ENCODE data around the gene PTCD1.

The PTCD1 gene

GRCh38 chr7:99438573-99439480 is at the start of gene PTCD1, which contains the start of gene CPSF4:
TSS of gene PTCD1 (minus strand) at chr7:99438798. CDS start at chr7:99435242, 3,556 bp downstream.
TSS of gene CPSF4 (plus strand) at chr7:99438943. CDS start at chr7:99439083, 140 bp downstream.
- peak; percentile 82 to 90 (median 89) for DNase-seq (ENCODE audit: low read depth in 4 of 4, low spot score in 1 of 4)

DNA sequence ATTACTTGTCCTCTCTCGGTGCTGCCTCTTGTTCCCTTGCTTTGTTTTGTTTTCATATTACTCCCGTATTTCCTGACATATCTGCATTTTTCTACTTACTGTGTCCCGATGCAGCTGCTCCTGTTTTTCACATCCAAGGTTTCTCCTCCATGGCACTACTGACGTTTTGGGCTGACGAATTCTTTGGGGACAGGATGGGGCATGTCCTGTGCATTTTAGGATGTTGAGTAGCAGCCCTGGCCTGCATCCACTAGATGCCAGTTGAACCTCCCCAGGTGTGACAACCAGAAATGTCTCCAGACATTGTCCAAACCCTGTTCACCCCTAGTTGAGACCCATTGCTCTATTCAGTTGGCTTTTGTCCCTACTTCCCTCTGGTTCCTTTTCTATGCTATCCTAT is 46.5 kb upstream of the PTCD1 start:
- DNase-seq (ENCODE audit: low read depth in 4 of 4, low spot score in 1 of 4): no peak

DNA sequence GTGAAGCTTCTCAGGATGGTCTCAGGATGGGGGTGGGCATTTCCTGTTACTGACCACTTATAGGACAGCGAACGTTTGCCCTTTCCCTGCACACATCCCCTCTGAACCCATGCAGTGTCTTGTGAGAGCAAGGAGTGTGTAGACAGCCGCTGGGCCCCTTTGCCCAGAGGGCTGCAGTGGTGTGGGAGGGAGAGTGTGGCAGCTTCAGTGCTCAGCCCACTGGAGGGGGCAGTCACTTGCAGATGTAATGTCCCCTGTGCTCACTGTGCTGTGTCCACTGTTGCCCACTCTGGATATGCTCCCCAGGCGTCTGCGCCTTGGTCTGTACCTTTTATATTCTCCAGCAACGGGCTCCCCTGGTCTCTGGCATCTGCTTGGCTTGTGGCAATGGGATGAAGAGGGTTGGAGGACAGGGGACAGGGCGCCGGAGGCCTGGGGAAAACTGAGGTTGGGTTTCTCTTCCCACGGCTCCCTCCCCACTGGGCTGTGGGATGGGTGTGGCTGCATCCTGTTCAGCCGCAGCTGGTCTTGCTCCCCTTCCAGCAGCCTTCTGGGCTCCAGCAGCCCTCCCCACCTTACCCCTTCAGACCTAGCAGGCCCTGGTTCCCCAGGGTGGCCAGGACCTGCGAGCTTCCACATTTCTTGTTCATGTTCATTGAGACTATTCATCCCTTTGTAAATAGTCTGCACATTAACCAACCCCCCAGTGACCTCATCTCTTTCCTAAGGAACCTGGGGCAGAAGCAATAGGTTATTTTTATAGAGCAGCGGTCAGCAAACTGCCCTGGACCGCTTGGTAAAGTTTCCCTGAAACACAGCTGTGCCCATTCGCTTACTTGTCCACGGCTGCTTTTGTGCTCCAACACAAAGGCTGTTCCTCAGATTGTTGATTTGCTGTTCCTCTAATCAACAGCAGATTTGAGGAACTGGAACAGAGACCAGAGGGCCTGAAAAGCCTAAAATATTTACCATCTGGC is 40.2 kb upstream of the PTCD1 start:
- no peak for DNase-seq (ENCODE audit: low read depth in 4 of 4, low spot score in 1 of 4)

- no peak for DNase-seq (ENCODE audit: low read depth in 4 of 4, low spot score in 1 of 4)
These were observed 37.5 kb upstream of the PTCD1 start for GRCh38 chr7:99476107-99476506.

GRCh38 chr7:99473315-99473596 is 34.7 kb upstream of the PTCD1 start:
- DNase-seq (ENCODE audit: low read depth in 4 of 4, low spot score in 1 of 4): no peak

DNA sequence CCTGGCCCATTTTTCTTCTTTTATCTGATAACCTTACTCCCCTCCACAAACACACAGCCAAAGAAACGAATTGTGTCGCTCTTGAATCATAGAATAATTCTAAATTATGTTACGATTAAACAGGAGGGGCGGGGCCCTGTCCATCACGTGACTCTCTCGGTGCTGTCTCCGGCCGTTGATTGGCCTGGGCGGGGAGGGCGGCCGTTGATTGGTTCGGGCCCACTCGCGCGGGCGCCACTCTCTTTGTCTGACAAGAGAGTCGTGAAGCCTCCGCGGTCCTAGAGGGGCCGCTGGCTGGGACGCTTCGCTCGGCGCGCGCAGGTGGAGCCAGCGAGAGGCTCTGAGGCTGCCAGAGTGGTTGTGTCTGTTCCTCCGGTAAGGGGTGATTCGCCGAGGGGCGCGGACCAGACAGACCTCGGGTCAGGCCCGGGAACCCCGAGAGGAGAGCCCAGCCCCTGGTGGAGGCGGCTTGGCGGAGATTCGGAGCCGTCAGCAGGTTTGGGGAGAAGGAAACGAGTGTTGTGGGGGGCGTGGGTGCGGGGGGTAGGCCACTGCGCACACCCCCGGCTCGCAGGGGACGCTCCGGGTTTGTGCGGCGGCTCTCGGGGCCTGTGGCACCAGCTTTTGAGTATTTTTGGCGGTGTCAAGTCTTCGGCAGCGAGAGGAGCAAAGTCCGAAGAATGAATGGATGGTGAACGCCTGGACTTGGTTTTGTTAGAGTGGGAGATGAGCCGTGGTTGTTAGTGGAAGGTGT is 34.1 kb upstream of the PTCD1 start, which contains the start of gene ZNF789:
TSS of gene ZNF789 (plus strand) at position 330 of the 754 bp plus-strand sequence. CDS start 3,567 bp downstream, outside the sequence.
- DNase-seq (ENCODE audit: low read depth in 4 of 4, low spot score in 1 of 4): peak; percentile 91 to 99 (median 94)

GRCh38 chr7:99469381-99470065 is 30.9 kb upstream of the PTCD1 start:
- DNase-seq (ENCODE audit: low read depth in 4 of 4, low spot score in 1 of 4): no peak

DNA sequence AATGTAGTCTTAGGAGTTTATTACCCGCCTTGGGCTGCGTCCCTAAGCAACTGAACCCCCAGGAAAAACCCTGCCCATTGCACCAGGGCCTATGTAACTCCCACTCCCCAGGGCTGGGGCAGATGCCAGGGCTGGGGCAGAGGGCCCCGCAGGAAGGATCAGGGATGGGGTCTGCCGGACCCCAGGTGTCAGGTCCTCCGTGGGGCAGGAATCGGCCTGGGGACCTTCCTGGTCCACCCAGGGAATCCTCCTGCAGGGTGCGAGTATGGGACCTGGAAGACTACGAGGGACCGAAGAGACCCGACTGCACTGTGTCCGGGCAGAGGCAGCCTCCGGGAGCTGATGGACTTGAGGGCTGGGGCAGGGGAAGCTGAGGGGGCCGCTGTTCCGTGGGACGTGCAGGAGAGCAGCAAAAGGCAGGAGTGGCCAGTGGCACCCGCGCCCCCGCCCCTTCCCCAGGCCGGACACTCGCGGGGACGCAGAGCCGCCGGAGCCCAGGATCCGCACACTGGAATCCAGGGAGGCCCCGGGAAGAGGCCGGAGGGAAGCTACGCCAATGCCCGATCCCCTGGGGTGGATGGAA is 29.8 kb upstream of the PTCD1 start:
- DNase-seq (ENCODE audit: low read depth in 4 of 4, low spot score in 1 of 4): no peak

- no peak for DNase-seq (ENCODE audit: low read depth in 4 of 4, low spot score in 1 of 4)
These were observed 26.8 kb upstream of the PTCD1 start for GRCh38 chr7:99465421-99465768.

DNA sequence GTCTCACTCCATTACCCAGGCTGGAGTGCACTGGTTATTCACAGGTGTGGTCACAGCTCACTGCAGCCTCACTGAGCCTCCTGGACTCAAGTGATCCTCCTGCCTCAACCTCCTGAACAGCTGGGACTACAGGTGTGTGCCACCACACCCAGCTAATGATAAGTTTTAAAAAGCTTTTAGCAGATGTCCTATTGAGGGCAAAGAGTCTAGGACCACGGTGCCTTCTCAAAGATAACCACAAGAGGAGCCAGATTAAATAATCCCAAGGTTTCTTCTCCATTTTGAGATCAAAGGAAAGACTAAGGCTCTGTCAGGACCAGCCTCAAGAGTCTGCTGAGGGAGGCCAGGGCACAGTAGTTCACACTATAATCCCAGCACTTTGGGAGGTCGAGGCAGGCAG is 22.6 kb upstream of the PTCD1 start:
- DNase-seq (ENCODE audit: low read depth in 4 of 4, low spot score in 1 of 4): no peak

- DNase-seq (ENCODE audit: low read depth in 4 of 4, low spot score in 1 of 4): no peak
These were observed 22.1 kb upstream of the PTCD1 start for GRCh38 chr7:99460651-99461050.

- no peak for DNase-seq (ENCODE audit: low read depth in 4 of 4, low spot score in 1 of 4)
These were observed 20.5 kb upstream of the PTCD1 start for GRCh38 chr7:99459087-99459486.

DNA sequence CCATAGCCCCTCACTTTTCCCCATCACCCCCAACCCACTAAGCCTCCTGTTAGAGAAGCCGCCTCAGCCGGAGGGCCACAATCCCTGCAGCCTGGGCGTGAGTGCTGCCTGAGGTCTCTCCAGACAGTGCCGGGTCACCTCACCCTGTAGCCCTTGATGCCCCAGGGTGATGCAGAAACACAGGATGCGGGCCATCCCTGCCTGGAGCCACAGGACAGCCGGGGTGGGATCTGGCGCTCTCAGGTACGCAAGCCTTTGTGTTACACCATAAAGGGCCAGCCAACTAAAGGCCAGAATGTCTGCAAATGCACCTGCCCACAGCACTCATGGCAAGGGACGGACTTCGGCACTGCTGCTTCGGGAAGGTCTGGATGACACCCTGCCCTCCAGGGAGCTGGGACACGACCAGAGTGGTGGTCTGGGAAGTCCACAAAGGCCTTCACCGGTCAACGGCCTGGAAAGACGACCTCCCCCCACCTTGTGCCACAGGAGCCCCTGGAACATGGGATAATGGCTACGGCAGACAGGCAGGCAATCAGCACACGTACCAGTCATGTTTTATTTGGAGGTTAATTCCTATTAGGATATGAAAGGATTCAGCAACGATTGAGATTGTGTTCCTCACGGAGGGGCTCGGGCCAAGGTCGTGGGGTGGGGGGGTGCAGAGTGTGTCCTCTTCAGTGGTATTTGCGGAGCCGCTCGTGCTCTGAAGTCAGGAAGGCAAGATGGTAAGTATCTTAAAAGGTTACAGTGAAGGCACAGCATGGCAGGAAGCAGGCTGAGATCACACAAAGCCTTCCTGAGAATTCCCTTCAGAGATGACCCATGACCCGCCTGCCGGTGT is 19.3 kb upstream of the PTCD1 start:
- DNase-seq (ENCODE audit: low read depth in 4 of 4, low spot score in 1 of 4): no peak

DNA sequence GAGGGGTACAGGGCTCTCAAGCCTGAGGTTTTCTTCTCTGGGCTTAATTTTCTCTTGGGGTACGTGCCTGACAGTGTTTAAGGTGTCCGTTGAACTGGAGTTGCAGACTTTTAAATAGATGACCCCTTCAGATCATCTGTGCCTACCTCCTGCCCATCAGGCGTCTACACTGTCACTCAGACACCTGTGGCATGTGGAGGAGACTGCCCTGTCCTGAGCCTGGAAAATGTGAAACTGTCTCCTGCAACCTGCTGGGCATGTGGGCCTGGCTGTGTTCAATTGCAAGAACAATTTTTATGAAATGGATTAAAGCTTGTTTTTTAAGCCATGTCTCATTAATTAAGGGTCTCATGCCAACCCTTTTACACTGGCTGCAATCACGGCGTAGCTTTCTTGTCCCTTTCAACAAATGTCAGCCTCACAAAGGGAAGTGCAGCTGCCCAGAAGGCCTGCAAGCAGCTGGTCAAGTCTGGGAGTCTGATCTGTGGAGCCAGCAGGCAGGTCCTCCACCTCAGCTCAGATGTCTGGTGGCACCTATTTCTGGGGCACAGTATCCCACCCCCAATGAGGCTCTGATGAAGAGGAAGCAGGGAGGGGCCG is 18.6 kb upstream of the PTCD1 start:
- DNase-seq (ENCODE audit: low read depth in 4 of 4, low spot score in 1 of 4): no peak

GRCh38 chr7:99456288-99456687 is 17.7 kb upstream of the PTCD1 start:
- DNase-seq (ENCODE audit: low read depth in 4 of 4, low spot score in 1 of 4): no peak

GRCh38 chr7:99455874-99456273 is 17.3 kb upstream of the PTCD1 start:
- DNase-seq (ENCODE audit: low read depth in 4 of 4, low spot score in 1 of 4): no peak

DNA sequence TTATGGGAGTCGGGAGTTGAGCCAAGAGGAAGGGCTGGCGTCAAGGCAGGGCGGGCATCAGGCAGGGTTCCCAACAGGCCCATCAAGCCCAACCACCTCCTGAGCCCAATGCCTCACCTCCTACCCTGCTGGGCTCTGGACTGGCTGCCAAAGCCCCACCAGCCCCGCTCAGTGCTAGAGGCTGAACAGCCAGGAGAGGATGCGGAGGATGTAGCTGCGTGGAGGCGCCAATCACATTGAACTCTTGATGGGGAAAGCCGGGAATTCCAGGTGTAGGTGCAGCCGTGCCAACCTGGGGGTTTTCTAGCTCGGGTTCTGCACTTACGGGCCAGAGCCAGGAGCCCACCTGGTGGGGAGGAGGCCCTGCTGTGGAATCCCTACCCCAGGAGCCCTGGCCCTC is 14.5 kb upstream of the PTCD1 start:
- no peak for DNase-seq (ENCODE audit: low read depth in 4 of 4, low spot score in 1 of 4)

DNA sequence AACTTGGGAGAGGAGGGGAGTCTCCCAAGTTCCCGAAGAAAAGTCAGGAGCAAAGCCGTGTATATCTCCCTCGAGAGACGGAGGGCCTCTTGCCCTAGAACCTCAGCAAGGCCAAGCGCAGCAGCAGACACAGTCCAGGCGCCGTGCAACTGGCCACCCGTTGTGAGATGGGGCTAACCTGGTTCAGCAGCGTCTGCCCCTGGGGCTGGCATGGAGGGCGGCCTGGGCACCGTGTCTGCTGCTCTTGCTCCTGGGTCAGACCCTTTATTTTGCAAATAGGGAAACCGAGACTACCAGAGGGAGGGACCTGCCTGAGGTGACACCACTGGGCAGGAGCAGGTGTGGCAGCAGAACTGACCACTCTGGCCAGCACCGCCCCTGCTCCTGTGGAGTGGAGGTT is 13.9 kb upstream of the PTCD1 start:
- no peak for DNase-seq (ENCODE audit: low read depth in 4 of 4, low spot score in 1 of 4)

DNA sequence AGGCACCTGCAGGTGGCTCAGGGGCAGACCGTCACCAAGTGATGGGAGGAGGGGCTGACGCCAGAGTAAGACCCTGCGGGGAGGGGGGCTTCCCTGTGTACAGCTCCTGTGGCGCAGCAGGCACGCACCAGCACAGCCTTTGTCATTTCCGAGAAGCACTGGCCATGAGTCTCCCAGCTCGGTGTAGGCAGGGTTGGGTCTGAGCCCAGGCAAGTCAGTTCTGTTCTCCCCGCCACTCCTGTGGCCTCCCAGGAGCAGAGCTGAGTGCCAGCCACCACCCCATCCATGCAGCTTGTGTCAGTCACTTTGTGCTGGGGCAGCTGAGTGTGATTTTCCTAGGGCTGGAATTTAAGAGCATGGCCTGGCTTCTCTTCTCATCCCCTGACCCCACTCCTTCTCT is 13.3 kb upstream of the PTCD1 start:
- DNase-seq (ENCODE audit: low read depth in 4 of 4, low spot score in 1 of 4): no peak

Measured in stimulated activated CD4-positive, alpha-beta T cell treated with anti-CD3 and anti-CD28 coated beads, Interleukin-1b, Interleukin-23, amount 100 ng/mL, for 24 hours (primary cell).